Body of pancreas (tissue), 4 donors: ENCODE measurements around the gene ASCC1.

Experiments
- POLR2A ChIP-seq, 3 donors: fragments of 450-650 bp; IDR thresholded peaks; one replicate each; pipeline ENCODE4 v1.6.1; 2016; ENCODE audit warnings: antibody characterized with exemption in 3 of 3, mild to moderate bottlenecking in 2 of 3
- TF ChIP-seq, protein P1 (sequence below), 7 experiments: fragments of 450-650 bp in 4 of 7; fragments of 200-600 bp in 3 of 7; sonication (generic) in 3 of 7; IDR thresholded peaks; one replicate each; pipeline ENCODE4 v1.5.1; 2016 to 2019; ENCODE audit warnings: antibody characterized with exemption in 7 of 7

DNA sequence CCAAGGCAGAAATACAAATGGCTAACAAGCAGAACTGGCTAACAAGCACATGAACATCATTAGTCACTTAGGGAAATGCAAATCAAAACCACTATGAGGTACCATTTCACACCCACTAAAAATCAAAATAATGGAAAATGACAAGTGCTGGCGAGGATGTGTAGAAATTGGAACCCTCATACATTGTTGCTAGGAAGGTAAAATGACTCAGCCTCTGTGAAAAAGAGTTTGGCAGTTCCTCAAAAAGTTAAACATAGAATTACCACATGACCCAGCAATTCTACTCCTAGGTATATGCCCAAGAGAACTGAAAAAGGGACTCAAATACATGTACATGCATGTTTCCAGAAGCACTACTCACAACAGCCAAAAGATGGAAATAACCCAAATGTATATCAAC, 53.1 kb downstream of the ASCC1 start:
- TF ChIP-seq, protein P1, sequence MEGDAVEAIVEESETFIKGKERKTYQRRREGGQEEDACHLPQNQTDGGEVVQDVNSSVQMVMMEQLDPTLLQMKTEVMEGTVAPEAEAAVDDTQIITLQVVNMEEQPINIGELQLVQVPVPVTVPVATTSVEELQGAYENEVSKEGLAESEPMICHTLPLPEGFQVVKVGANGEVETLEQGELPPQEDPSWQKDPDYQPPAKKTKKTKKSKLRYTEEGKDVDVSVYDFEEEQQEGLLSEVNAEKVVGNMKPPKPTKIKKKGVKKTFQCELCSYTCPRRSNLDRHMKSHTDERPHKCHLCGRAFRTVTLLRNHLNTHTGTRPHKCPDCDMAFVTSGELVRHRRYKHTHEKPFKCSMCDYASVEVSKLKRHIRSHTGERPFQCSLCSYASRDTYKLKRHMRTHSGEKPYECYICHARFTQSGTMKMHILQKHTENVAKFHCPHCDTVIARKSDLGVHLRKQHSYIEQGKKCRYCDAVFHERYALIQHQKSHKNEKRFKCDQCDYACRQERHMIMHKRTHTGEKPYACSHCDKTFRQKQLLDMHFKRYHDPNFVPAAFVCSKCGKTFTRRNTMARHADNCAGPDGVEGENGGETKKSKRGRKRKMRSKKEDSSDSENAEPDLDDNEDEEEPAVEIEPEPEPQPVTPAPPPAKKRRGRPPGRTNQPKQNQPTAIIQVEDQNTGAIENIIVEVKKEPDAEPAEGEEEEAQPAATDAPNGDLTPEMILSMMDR (IDR thresholded peaks at IDR 0.05): no peak
- no peak for TF ChIP-seq POLR2A (IDR thresholded peaks at IDR 0.05)
